K562 (cell line): Measurements from ENCODE around the gene SGMS1. TPM values are rescaled to one million over a fixed set of nuclear protein-coding genes. Genes with fewer than 3 reads are reported as not detected.

Experiments
- ATAC-seq: fragments of 200-7000 bp; cut with Tn5 transposase; 3 replicates; pipeline ENCODE4 v1.9.1; 2020; ENCODE audit warnings: moderate library complexity
- BruUV-seq: library from RNA; stranded (reverse); fragments of 400-500 nt; replicated peaks from 2 replicates; lab custom pipeline; 2021; lab: Mats Ljungman, UMichigan
- CTCF ChIA-PET: fragments of 300-600 bp; formaldehyde crosslinking; extraction: SDS; loops from one replicate; lab custom pipeline; 2021; ENCODE audit warnings: low intra/inter-chr PET ratio; lab: Yijun Ruan, JAX
- POLR2A ChIA-PET: fragments of 300-600, 350-650 bp; sonication (Branson Sonifier 250); formaldehyde crosslinking; extraction: SDS; loops from one replicate; lab custom pipeline; 2021; ENCODE audit warnings: antibody characterized with exemption, inconsistent platforms; lab: Yijun Ruan, JAX
- DNase-seq, 4 experiments: peaks; one replicate each; pipeline versions ENCODE4 v3.0.0 to v3.0.0-alpha.2; 2011 to 2018; ENCODE audit warnings: low spot score in 3 of 4, mixed read lengths in 3 of 4; ENCODE audit errors: extremely low read depth in 1 of 4
- FAIRE-seq: peaks from 2 replicates; lab custom pipeline; 2011; peaks lifted over from hg19 to GRCh38; lab: Jason Lieb, UNC
- H2AFZ ChIP-seq: 2 replicates; pipeline ENCODE4 v1.6.0; 2011; ENCODE audit warnings: low read depth, low read length, control low read depth, inconsistent platforms
- H3K27ac ChIP-seq: fragments of 200-600 bp; 3 replicates; pipeline ENCODE4 v1.8.0; 2011; ENCODE audit warnings: low read depth, mild to moderate bottlenecking, control low read depth, inconsistent platforms, low read length, moderate library complexity, mixed read lengths; ENCODE audit errors: extremely low read depth
- H3K27me3 ChIP-seq, 2 experiments: fragments of 300-600 bp in 1 of 2; 2 replicates in 1 of 2; 3 replicates in 1 of 2; pipeline versions ENCODE4 v1.6.0 to v1.8.0; 2011; ENCODE audit warnings: inconsistent platforms in 2 of 2, low read length in 2 of 2, mild to moderate bottlenecking in 1 of 2, mixed read lengths in 1 of 2, moderate library complexity in 1 of 2; ENCODE audit not compliant: control insufficient read depth in 2 of 2, insufficient read depth in 2 of 2
- H3K36me3 ChIP-seq: fragments of 300-600 bp; 3 replicates; pipeline ENCODE4 v1.8.0; 2011; ENCODE audit warnings: mild to moderate bottlenecking, low read length, inconsistent platforms; ENCODE audit not compliant: control insufficient read depth, insufficient read depth
- H3K4me1 ChIP-seq, 2 experiments: fragments of 200-600 bp in 1 of 2; replicated peaks in 1 of 2; 2 replicates in 1 of 2; 3 replicates in 1 of 2; pipeline versions ENCODE4 v1.5.1 to v1.8.0; 2011; ENCODE audit warnings: inconsistent platforms in 2 of 2, low read length in 2 of 2, mild to moderate bottlenecking in 1 of 2, mixed read lengths in 1 of 2, moderate library complexity in 1 of 2; ENCODE audit not compliant: control insufficient read depth in 2 of 2, insufficient read depth in 2 of 2
- H3K4me2 ChIP-seq: 2 replicates; pipeline ENCODE4 v1.6.1; 2011; ENCODE audit warnings: low read length, control low read depth, inconsistent platforms, mixed read lengths; ENCODE audit not compliant: insufficient read depth
- H3K4me3 ChIP-seq: fragments of 200-600 bp; sonication (generic), shearing (Covaris generic); 2 replicates; pipeline ENCODE4 v1.5.1; 2016; ENCODE audit warnings: control low read depth, inconsistent platforms
- H3K79me2 ChIP-seq: fragments of 200-600 bp; 3 replicates; pipeline ENCODE4 v1.8.0; 2011; ENCODE audit warnings: low read length, inconsistent platforms; ENCODE audit not compliant: control insufficient read depth, insufficient read depth
- H3K9ac ChIP-seq, 2 experiments: 2 replicates each; pipeline versions ENCODE4 v1.6.0 to v1.6.1; 2011; ENCODE audit warnings: low read depth in 2 of 2, low read length in 2 of 2, control low read depth in 1 of 2, inconsistent platforms in 1 of 2, mild to moderate bottlenecking in 1 of 2, mixed read lengths in 1 of 2; ENCODE audit not compliant: insufficient read depth in 1 of 2
- H3K9me1 ChIP-seq: one replicate; pipeline ENCODE4 v1.6.0; 2011; ENCODE audit warnings: inconsistent platforms, mild to moderate bottlenecking, low read length, moderate library complexity; ENCODE audit not compliant: control insufficient read depth, insufficient read depth
- H3K9me3 ChIP-seq: replicated peaks from 2 replicates; pipeline ENCODE4 v1.5.1; 2011; ENCODE audit warnings: low read depth, low read length, inconsistent platforms; ENCODE audit not compliant: control insufficient read depth, insufficient read depth
- H4K20me1 ChIP-seq: replicated peaks from 2 replicates; pipeline ENCODE4 v1.6.1; 2011; ENCODE audit warnings: low read length, inconsistent platforms, mixed read lengths; ENCODE audit not compliant: control insufficient read depth, insufficient read depth
- ATF1 ChIP-seq, 2 experiments: fragments of 450-650 bp in 1 of 2; IDR thresholded peaks; 2 replicates each; pipeline ENCODE4 v1.6.1; 2016; ENCODE audit warnings: missing compliant biosample characterization in 1 of 2, missing genetic modification characterization in 1 of 2
- HDAC1 ChIP-seq, 2 experiments: fragments of 450-650 bp; IDR thresholded peaks; 2 replicates each; pipeline ENCODE4 v1.6.1; 2016 to 2017; ENCODE audit warnings: inconsistent platforms in 1 of 2, mild to moderate bottlenecking in 1 of 2, moderate library complexity in 1 of 2
- LCOR ChIP-seq: sonication (generic); formaldehyde crosslinking; IDR thresholded peaks from 2 replicates; pipeline ENCODE4 v1.8.0; 2022; ENCODE audit warnings: mild to moderate bottlenecking, missing genetic modification reagents
- MBD2 ChIP-seq: sonication (generic); IDR thresholded peaks from 2 replicates; pipeline ENCODE4 v1.6.1; 2016; ENCODE audit warnings: low read depth, borderline replicate concordance
- MLLT1 ChIP-seq, 2 experiments: fragments of 450-650 bp; IDR thresholded peaks; 2 replicates each; pipeline ENCODE4 v1.6.1; 2016
- TAF7 ChIP-seq: fragments of 450-650 bp; IDR thresholded peaks from 2 replicates; pipeline ENCODE4 v1.6.1; 2016; ENCODE audit warnings: missing genetic modification characterization, missing compliant biosample characterization
- ZBTB26 ChIP-seq: fragments of 450-650 bp; formaldehyde crosslinking; IDR thresholded peaks from 2 replicates; pipeline ENCODE4 v1.4.0; 2022; ENCODE audit warnings: missing genetic modification characterization
- ZNF318 ChIP-seq, 2 experiments: fragments of 450-650 bp; IDR thresholded peaks; 2 replicates each; pipeline ENCODE4 v1.6.1; 2016; ENCODE audit warnings: mild to moderate bottlenecking in 2 of 2, borderline replicate concordance in 1 of 2, low read depth in 1 of 2, moderate library complexity in 1 of 2
- WGBS: fragments of 100-300 bp; shearing (Covaris generic); methylation state at CpG from one replicate; pipeline ENCODE4 v1.1.6; 2016; ENCODE audit warnings: low coverage, mixed read lengths; ENCODE audit not compliant: insufficient coverage; ENCODE audit errors: missing lambda C conversion rate; 5-methylcytosine and 5-hydroxymethylcytosine counted together
- in situ Hi-C: fragments of 300-500 bp; cut with MboI; formaldehyde crosslinking; loops from 4 replicates; pipeline ENCODE4 v1.15.0; 2018; ENCODE audit warnings: inconsistent platforms, mixed read lengths
- intact Hi-C: fragments of 100-400 bp; cut with micrococcal nuclease; formaldehyde crosslinking; loops from 2 replicates; pipeline ENCODE4 v1.14.2; 2022
- polyA plus RNA-seq, 8 experiments: library from polyadenylated mRNA; depleted of rRNA in 4 of 8; stranded (reverse) in 5 of 8; unstranded in 3 of 8; fragments of >200 nt; fragmentation: Nextera tagmentation in 2 of 8; fragmentation: Illumina TruSeq in 1 of 8; extraction: Ambion mirVana in 2 of 8; extraction: Trizol in 1 of 8; gene quantifications; 2 replicates each; pipeline versions ENCODE4 v1.2.1 to v1.2.3, GENCODE V29; 2011 to 2014; ENCODE audit warnings: inconsistent platforms in 1 of 8, missing spikeins in 1 of 8
- total RNA-seq, 7 experiments: library from RNA; depleted of rRNA in 6 of 7; stranded (reverse); fragments of >200 nt in 6 of 7; fragmentation: Illumina TruSeq in 2 of 7; extraction: Trizol in 2 of 7; gene quantifications; 2 replicates each; pipeline versions ENCODE4 v1.2.1 to v1.2.3, GENCODE V29; 2011 to 2021; ENCODE audit warnings: low replicate concordance in 1 of 7

The SGMS1 gene
- total and polyA plus RNA-seq, 9 of the 15 experiments (the other 6 are each of a cell fraction or from before 2014, with no cell fraction given), result 22.6 to 232 (median 82.2) TPM

- H3K4me1 ChIP-seq, result peaks cover 10 to 54% of the 10 kb centered on the region in 2 experiments
- peak overlapping the region; percentile 85 for H3K4me2 ChIP-seq
- ChIA-PET POLR2A (interaction anchor here (1.1 to 2.9 kb wide), 4 partner anchors 9 to 208 kb away, joined by 4 to 12 read pairs (median 6); no protein-coding TSS in a partner anchor), CTCF (no interaction called here)
- H4K20me1 ChIP-seq, result peaks cover 19% of the 10 kb centered on the region
- no peaks in the 10 kb centered on the region for H3K27me3 ChIP-seq
- in situ Hi-C loops (no loop called here), intact Hi-C loops (loop anchor here (5.0 kb wide), 1 partner anchor 85 kb away; no protein-coding TSS in a partner anchor)
- no peaks in the 10 kb centered on the region for H3K9me1 ChIP-seq
- ATAC-seq (peak; percentile 41), FAIRE-seq (no peak), DNase-seq (peak in 2 of 4 experiments; percentile 31 to 61)
- H2AFZ ChIP-seq, result no peak overlapping the region
- H3K79me2 ChIP-seq, result peaks cover 96% of the 10 kb centered on the region
- WGBS, result 0% methylated on average over 6 of the region's 6 CpGs
- H3K36me3 ChIP-seq, result peaks cover 16% of the 10 kb centered on the region
- no peaks in the 10 kb centered on the region for H3K9me3 ChIP-seq
- peak overlapping the region; percentile 75 for H3K27ac ChIP-seq
- peak overlapping the region in 1 of 2 experiments; percentile 70; a peak in 3 of 4 replicates for H3K9ac ChIP-seq
- no TSS peak for BruUV-seq
- H3K4me3 ChIP-seq, result peak overlapping the region; percentile 71
- peak; percentile 76 to 84; a peak in 2 of 4 replicates for TF ChIP-seq MLLT1 (IDR thresholded peaks at IDR 0.05)
- TF ChIP-seq ZNF318 (IDR thresholded peaks at IDR 0.05; ENCODE audit: borderline replicate concordance in 1 of 2, low read depth in 1 of 2), result 0 out of 4 replicates have a peak, but pooled peaks of 1 of the 2 experiments have one; percentile 14
- TF ChIP-seq LCOR (CRISPR knock-in tag), result no peak
- TF ChIP-seq ATF1 (CRISPR knock-in tag; IDR thresholded peaks at IDR 0.05), result no peak
- peak; percentile 27; the same call in 1 of the 2 replicates for TF ChIP-seq ATF1 (tag; IDR thresholded peaks at IDR 0.05)
- TF ChIP-seq HDAC1 (IDR thresholded peaks at IDR 0.05), result peak in 1 of 2 experiments; percentile 25; a peak in 1 of 4 replicates
- TF ChIP-seq TAF7 (tag), result no peak
- TF ChIP-seq MBD2, result no peak
- no peak for TF ChIP-seq ZBTB26 (CRISPR knock-in tag)
Observed at GRCh38 chr10:50416881-50417280, 206.9 kb downstream of the SGMS1 start.
